ENCODE data around the gene TGM4. TPM values are rescaled to one million over a fixed set of nuclear protein-coding genes. Genes with fewer than 3 reads are reported as not detected.

The TGM4 gene
- total and polyA plus RNA-seq, 2 donors from 2014 or later: not detected

- FAIRE-seq (no peak), DNase-seq (no peak)
- H3K27ac ChIP-seq (ENCODE audit: low read depth in 2 of 2, low read length in 2 of 2): no peak overlapping the region
- peaks cover 0 to 2% (median 0%) of the 10 kb centered on the region in 3 donors for H3K36me3 ChIP-seq (ENCODE audit: control insufficient read depth in 2 of 3, insufficient read depth in 3 of 3, low read length in 3 of 3)
- no peaks in the 10 kb centered on the region for H3K9me3 ChIP-seq (ENCODE audit: control insufficient read depth in 2 of 3, insufficient read depth in 1 of 3, low read length in 3 of 3)
- intact Hi-C loops (cut with DNase I): no loop called here
- no peaks in the 10 kb centered on the region for H3K27me3 ChIP-seq (ENCODE audit: control insufficient read depth, insufficient read depth, low read length)
- no peak overlapping the region for H3K9ac ChIP-seq (ENCODE audit: low read length in 3 of 3)
- no peak for TF ChIP-seq CTCF (IDR thresholded peaks at IDR 0.05; ENCODE audit: borderline replicate concordance, extremely low read depth, insufficient read depth)
- no peaks in the 10 kb centered on the region for H3K4me1 ChIP-seq (ENCODE audit: control insufficient read depth in 2 of 3, insufficient read depth in 2 of 3, low read depth in 1 of 3, low read length in 3 of 3)
- H3K4me3 ChIP-seq (ENCODE audit: low read length in 3 of 3): no peak overlapping the region
Observed at GRCh38 chr3:44870375-44871061, 3.9 kb upstream of the TGM4 start.

GRCh38 chr3:44875596-44875995, 1.2 kb downstream of the TGM4 start:
- Histone ChIP-seq H3K36me3 (ENCODE audit: control insufficient read depth in 2 of 3, insufficient read depth in 3 of 3, low read length in 3 of 3) (no peaks in the 10 kb centered on the region), H3K27me3 (ENCODE audit: control insufficient read depth, insufficient read depth, low read length) (no peaks in the 10 kb centered on the region), H3K9me3 (ENCODE audit: control insufficient read depth in 2 of 3, insufficient read depth in 1 of 3, low read length in 3 of 3) (no peaks in the 10 kb centered on the region), H3K4me3 (ENCODE audit: low read length in 3 of 3) (no peak overlapping the region), H3K27ac (ENCODE audit: low read depth in 2 of 2, low read length in 2 of 2) (no peak overlapping the region), H3K4me1 (ENCODE audit: control insufficient read depth in 2 of 3, insufficient read depth in 2 of 3, low read depth in 1 of 3, low read length in 3 of 3) (no peaks in the 10 kb centered on the region), H3K9ac (ENCODE audit: low read length in 3 of 3) (no peak overlapping the region)
- DNase-seq (no peak), FAIRE-seq (no peak)
- no peak for TF ChIP-seq CTCF (IDR thresholded peaks at IDR 0.05; ENCODE audit: borderline replicate concordance, extremely low read depth, insufficient read depth)
- intact Hi-C loops (cut with DNase I): no loop called here

GRCh38 chr3:44877333-44877732, 2.9 kb downstream of the TGM4 start:
- H3K36me3 ChIP-seq (ENCODE audit: control insufficient read depth in 2 of 3, insufficient read depth in 3 of 3, low read length in 3 of 3): no peaks in the 10 kb centered on the region
- DNase-seq (no peak), FAIRE-seq (no peak)
- no peaks in the 10 kb centered on the region for H3K27me3 ChIP-seq (ENCODE audit: control insufficient read depth, insufficient read depth, low read length)
- H3K9ac ChIP-seq (ENCODE audit: low read length in 3 of 3): no peak overlapping the region
- H3K27ac ChIP-seq (ENCODE audit: low read depth in 2 of 2, low read length in 2 of 2): no peak overlapping the region
- H3K4me1 ChIP-seq (ENCODE audit: control insufficient read depth in 2 of 3, insufficient read depth in 2 of 3, low read depth in 1 of 3, low read length in 3 of 3): no peaks in the 10 kb centered on the region
- intact Hi-C loops (cut with DNase I): no loop called here
- TF ChIP-seq CTCF (IDR thresholded peaks at IDR 0.05; ENCODE audit: borderline replicate concordance, extremely low read depth, insufficient read depth): no peak
- H3K9me3 ChIP-seq (ENCODE audit: control insufficient read depth in 2 of 3, insufficient read depth in 1 of 3, low read length in 3 of 3): no peaks in the 10 kb centered on the region
- H3K4me3 ChIP-seq (ENCODE audit: low read length in 3 of 3): no peak overlapping the region

GRCh38 chr3:44880284-44880683, 5.9 kb downstream of the TGM4 start:
- no peak for FAIRE-seq

More at GRCh38 chr3:44880284-44880683, 5.9 kb downstream of the TGM4 start:
- Histone ChIP-seq H3K4me3 (ENCODE audit: low read length in 3 of 3) (no peak overlapping the region), H3K9ac (ENCODE audit: low read length in 3 of 3) (no peak overlapping the region), H3K9me3 (ENCODE audit: control insufficient read depth in 2 of 3, insufficient read depth in 1 of 3, low read length in 3 of 3) (peaks cover 0 to 3% (median 0%) of the 10 kb centered on the region in 3 donors), H3K36me3 (ENCODE audit: control insufficient read depth in 2 of 3, insufficient read depth in 3 of 3, low read length in 3 of 3) (no peaks in the 10 kb centered on the region), H3K4me1 (ENCODE audit: control insufficient read depth in 2 of 3, insufficient read depth in 2 of 3, low read depth in 1 of 3, low read length in 3 of 3) (no peaks in the 10 kb centered on the region), H3K27ac (ENCODE audit: low read depth in 2 of 2, low read length in 2 of 2) (no peak overlapping the region), H3K27me3 (ENCODE audit: control insufficient read depth, insufficient read depth, low read length) (no peaks in the 10 kb centered on the region)
- no peak for TF ChIP-seq CTCF (IDR thresholded peaks at IDR 0.05; ENCODE audit: borderline replicate concordance, extremely low read depth, insufficient read depth)
- no peak for DNase-seq
- intact Hi-C loops (cut with DNase I): no loop called here

All from kidney (tissue), 14 donors.